GM18507 (cell line): ENCODE data around the gene RASSF7.

Experiments used
- DNase-seq: peaks from one replicate; pipeline ENCODE4 v3.0.0; 2011; ENCODE audit warnings: low read depth; ENCODE audit not compliant: insufficient read length; ENCODE audit errors: extremely low spot score
- FAIRE-seq: peaks from 2 replicates; lab custom pipeline; 2011; peaks lifted over from hg19 to GRCh38; lab: Jason Lieb, UNC

The RASSF7 gene

DNA sequence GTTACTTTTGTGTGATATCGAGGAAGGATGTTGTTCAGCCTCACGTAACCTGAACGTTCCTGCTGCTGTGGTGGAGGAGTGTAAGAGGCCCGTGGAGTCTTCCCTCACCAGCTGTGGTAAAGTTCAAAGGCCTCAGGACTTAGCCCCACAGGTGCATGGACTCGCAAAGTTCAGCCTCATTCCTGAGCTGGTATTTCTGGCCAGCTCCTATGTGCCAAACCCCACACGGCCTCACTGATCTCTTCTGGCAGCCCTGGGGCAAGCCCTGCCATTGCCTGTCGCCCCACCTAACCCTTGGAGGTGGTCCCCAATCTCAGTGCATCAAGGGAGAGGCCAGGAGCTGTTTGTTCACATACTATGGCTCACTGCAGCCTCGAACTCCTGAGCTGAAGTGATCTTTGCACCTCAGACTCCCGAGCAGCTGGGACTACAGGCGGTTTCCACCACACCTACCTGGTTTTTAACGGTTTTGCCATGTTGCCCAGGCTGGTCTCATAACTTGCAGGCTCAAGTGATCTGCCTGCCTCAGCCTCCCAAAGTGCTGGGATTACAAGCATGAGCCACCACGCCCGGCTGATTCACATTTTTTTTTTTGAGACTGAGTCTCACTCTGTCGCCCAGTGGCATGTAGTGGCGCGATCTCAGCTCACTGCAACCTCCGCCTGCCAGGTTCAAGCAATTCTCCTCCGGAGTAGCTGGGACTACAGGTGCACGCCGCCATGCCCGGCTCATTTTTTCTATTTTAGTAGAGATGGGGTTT lies 17.7 kb downstream of the RASSF7 start:
- no peak for FAIRE-seq
- no peak for DNase-seq

DNA sequence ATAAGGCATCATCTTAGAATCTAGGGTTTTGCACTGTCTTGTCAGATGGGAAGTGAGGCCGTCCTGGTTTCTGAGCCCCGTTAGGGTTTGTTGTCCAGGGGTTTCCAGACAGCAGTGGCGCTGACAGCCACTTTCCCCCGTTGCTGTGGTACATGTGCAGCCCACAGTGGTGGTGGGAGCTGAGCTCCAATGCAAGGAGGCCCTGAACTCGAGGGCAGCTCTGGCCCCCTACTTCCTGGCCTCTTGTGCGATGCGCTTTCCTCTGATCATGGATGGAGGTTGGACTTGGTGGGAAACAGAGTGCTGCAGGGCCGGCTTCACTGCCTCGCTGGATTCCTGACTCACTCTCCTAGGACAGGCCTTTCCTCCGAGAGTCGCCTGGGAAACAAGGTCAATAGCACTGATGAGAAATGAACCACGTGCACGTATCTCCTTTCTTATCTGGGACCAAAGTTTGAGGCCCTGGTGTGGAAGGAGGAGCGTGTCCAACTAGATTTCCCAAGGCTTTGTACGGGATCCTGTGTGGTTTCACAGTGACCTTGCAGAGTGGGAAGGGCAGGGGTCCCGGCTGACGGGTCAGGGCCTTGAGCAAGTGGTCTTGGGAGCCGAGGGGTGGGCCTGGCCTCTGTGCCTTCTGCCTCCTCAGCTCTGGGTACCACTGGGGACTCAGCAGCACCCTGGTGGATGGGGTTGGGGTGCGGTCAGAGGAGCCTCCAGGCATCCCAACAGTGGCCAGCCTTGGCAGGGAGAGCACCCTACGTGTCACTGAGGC lies 19.2 kb downstream of the RASSF7 start:
- no peak for FAIRE-seq

DNA sequence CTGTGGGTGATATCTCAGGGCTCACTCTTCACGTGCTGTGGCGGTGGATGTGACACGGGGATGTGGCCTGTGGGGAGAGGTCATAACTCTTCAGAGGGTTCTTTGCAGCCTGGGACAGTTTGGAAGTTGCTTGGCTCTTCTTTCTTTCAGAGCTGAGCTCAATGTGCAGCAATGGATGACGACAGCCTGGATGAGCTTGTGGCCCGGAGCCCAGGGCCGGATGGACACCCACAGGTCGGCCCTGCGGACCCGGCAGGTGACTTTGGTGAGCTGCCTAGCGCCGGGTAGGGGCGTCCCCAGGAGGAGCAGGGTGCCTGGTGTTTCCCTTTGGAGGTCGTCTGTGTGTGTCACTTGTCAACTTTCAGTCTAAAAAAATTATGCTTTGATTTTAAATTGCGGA lies 20.6 kb downstream of the RASSF7 start:
- no peak for DNase-seq
- FAIRE-seq = no peak

More for the DNA sequence above, 19.2 kb downstream of the RASSF7 start:
- no peak for DNase-seq

DNA sequence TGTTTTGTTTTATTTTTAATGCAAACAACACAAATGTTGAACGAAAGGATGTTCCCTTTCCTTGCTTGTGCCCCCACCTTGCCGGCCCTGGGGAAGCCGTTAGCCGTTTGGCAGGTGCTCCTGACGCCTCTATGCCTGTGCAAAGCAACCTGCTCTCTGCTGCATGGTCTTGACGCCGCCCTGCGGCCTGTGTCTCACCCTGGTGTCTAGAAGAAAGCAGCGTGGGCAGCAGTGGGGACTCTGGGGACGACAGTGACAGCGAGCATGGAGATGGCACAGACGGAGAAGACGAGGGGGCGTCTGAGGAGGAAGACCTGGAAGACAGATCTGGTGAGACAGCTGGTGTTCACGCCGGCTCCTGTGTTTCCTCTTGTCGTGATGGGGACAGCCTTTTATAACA lies 21.0 kb downstream of the RASSF7 start:
- DNase-seq (no peak), FAIRE-seq (no peak)

DNA sequence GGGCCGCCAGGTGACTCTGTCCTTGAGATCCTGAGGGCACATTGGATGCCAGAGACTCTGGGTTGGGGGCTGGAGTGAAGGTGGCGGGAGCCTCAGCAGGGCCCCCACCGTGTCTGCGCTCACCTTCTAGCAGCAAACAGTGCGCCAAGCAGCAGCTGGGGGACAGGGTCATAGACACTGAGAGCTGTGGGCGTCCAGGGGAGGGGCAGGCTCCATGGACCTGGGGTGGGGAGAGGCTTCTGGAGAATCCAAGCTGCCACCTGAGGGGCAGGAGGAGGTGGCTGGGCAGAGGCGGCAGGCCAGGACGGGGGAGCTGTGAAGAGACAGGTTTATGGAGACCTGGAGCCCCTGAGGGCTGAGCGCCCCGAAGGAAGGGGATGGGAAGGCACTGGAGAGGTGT lies 23.5 kb downstream of the RASSF7 start:
- DNase-seq (no peak), FAIRE-seq (no peak)

DNA sequence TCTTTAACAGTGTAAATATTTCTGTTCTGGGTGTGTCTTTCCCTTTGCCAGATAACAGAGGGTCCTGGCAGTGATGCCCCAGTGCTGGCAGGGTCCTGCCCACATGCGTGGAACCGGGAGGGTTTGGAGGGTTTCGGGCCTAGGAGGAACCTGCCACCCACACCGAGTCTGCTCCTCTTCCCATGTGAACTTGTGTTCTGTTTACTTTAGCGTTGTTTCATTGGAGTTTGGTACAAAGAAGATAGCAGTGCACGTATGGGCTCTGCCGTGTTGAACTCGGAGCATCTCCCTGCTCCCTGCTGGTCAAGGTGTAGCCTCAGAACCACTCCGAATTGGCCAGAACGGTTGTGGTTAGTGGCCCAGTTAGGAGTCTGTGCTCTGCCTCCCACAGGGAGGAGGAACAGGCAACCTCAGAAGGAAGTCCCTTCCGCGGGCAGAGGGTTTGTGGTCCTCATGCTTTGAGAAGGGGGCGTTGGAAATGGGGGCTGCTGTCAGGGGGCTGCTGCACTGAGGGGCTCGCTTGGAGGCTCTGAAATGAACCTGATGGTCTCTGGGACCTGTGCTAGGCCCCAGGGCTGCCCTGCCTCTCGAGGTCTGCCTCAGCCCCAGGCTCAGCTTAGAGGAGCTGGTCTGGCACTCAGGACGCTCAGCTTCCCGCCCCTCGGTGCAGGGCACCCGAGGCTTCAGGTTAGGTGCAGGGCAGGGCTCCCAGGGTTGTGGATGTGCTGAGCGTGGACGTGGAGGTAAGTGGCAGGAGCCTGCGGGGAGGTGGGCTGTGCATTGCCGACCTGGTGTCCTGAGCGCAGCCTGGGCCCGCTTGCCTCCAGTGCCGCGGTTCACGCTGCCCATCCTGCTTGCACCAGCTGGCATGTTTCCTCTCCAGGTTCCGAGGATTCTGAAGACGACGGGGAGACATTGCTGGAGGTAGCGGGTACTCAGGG lies 25.9 kb downstream of the RASSF7 start:
- FAIRE-seq = no peak
- no peak for DNase-seq

DNA sequence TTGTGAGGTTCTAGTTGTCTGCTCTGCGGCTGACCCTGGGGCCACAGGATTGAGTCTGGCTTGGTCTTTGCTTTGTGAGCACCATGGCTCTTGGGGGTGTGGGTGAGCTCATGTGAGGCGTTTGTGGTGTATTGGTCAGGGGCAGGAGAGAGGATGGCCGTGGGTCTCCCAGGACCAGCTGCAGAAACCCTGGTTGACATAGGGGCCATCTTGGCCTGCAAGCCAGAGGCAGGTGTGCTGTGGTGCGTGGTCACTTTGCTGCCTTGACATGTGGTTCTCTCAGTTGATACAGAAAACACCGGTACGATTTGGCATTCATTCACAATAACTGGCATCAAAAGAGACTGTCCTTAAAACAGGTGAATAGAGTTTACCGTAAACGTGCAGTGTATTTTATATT lies 26.8 kb downstream of the RASSF7 start:
- no peak for DNase-seq
- no peak for FAIRE-seq

DNA sequence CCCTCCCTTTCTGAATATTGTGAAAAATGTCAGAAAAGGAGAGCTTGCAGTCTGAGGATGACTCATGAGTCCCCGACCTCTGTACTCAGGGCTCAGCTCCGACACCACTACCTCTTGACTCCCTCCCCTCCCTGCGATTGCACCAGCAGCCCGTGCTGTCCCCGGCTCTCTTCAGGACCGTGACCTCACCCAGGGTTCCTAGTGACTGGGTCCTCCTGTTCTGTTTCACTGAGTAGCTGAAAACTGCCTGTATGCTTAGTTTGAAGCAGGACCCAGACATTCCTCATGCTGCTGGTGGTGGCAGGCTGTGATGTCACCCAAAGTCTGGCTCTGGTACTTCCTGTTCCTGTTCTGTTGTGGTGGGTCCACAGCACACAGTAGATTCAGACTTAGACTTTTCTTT lies 27.2 kb downstream of the RASSF7 start:
- FAIRE-seq = no peak
- DNase-seq = no peak

DNA sequence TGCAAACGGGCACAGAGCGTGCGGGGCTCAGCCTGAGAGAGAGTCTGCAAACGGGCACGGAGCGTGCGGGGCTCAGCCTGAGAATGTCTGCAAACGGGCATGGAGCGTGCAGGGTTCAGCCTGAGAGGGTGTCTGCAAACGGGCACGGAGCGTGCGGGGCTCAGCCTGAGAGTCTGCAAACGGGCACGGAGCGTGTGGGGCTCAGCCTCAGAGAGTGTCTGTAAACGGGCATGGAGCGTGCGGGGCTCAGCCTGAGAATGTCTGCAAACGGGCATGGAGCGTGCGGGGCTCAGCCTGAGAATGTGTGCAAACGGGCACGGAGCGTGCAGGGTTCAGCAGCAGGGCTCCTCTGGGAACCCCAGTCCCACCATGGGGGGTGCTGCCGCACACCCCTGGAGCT lies 29.0 kb downstream of the RASSF7 start:
- FAIRE-seq (no peak), DNase-seq (no peak)

DNA sequence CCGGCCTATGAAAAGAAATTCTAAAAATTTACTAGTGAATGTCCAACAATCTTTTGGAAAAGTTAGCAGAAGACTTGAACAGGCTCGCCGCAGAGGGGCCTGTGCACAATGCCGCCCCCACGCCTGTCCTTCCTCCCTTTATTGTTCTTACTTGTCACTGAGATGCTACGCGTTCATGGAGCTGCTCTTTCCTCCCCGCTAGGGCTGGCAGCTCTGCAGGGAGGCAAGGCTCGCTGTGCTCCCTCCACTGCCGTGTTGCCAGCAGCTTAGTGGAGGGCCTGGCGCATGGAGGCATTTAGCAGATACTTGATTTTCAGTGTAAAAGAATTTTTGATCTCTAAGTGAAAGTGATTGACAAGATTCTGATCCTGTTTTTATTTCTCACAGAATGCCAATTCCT lies 30.2 kb downstream of the RASSF7 start:
- FAIRE-seq (no peak), DNase-seq (no peak)

DNA sequence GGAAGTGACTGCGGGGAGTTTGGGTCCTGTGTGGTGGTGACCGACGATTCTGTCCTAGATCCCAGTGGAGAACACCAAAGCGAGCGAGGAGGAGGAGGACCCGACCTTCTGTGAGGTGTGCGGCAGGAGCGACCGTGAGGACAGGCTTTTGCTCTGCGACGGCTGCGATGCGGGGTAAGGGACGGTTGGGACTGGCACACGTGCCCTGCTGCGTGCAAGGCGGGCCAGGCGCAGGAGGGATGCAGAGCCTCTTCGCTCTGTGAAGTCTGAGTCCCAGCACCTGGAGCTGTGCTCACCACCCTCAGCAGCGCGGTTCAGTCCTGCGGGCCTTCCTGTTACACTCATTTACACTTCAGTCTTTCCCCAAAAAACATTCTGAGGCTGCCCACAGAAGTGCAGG lies 31.7 kb downstream of the RASSF7 start:
- FAIRE-seq (no peak), DNase-seq (no peak)

DNA sequence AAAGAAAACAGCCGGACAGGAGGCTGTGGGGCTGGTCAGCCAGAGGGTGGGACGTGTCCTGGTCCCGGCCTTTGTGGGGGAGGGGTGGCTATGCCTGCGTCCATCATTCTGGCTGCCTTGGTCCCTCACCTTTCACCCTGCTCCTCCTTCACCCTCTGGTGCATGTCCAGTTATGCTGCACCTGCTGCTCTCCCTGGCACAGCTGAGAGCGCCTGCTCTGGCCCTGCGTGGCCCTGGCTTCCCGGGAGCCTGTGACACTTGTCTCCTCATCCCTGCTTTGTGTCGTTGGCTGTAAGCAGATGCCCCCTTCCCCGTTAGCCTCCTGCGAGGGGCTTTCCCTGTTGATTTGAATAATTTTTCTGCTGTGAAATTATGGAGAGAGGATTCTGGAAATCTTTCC lies 32.1 kb downstream of the RASSF7 start:
- FAIRE-seq (no peak), DNase-seq (no peak)

DNA sequence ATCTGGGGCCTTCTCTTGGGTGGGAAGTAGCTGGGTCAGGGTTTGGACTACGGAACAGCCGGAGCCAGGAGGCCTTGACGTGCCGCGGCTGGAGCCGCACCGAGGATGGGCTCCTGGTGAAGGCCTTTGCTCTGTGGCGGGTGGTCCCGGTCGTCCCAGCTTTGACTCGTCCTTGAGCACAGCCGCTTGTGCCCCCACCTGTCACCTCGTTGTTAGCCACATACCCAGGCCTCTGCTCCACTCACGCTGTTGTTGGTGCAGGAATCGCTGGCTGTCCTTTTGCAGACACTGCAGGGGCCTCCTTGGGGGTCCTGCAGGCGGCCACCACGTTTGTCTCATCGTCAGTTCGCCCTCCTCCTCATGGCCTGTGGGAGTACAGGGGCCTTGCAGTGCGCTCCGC lies 32.6 kb downstream of the RASSF7 start:
- FAIRE-seq = no peak

DNA sequence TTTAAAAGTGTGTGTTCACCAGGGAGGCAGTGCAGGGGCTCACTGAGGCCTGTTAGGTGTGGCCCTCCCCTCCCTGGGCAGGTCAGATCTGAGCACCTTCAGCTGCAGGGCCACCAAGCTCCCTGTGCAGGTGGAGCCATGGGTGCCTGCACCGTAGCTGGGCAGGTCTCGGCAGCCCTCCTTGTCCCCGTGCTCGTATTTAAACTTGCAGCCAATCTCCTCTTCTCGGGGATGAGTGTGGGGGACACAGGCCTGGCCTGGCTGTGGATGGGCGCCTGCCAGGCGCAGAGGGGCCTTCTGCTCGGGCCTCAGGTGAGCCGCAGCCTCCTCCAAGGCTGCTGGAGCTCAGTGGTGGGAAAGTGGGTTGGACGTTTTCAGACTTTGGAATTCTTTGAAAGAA lies 34.6 kb downstream of the RASSF7 start:
- FAIRE-seq = no peak

More for the DNA sequence above, 32.6 kb downstream of the RASSF7 start:
- DNase-seq = no peak

DNA sequence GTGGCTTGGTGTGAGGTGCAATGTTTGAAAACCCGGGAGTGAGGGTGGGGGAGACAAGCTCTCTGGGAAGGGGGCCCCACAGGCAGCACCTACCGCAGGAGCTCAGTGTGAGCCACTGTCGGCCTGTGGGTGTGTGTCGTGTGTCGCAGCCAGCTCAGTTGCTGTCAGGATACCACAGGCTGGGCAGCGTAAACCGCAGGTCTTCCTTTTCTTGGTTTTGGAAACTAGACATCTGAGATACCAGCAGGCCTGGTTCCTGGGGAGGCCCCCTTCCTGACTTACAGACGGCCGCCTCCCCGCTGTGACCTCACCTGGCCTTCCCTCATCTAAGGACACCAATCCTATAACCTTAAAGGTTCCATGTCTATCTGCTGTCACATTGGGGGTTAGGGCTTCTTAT lies 35.6 kb downstream of the RASSF7 start:
- no peak for FAIRE-seq
- no peak for DNase-seq

More for the DNA sequence above, 34.6 kb downstream of the RASSF7 start:
- no peak for DNase-seq

DNA sequence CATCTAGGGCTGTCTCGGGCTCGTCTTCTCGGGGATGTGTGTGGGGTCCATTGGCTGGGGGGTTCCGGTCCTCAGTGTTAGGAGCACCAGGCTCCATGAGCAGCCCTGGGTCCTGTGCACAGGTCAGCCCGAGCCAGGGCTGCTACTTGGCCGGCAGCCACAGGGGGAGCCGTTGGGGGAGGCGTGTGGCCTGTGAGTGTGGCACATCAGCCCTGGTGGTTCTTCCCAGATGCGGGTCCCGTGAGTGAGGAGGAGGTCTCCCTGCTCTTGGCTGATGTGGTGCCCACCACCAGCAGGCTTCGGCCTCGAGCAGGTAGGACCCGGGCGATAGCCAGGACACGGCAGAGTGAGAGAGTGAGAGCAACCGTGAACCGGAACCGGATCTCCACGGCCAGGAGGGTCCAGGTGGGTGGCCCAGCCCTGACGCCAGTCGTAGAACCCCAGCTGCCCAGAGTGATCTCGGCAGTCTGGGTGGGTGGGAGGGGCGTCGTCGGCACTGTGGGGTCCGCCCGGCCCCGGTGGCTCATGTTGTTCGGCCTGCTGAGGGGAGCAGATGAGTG lies 36.5 kb downstream of the RASSF7 start:
- FAIRE-seq = no peak
- DNase-seq = no peak

DNA sequence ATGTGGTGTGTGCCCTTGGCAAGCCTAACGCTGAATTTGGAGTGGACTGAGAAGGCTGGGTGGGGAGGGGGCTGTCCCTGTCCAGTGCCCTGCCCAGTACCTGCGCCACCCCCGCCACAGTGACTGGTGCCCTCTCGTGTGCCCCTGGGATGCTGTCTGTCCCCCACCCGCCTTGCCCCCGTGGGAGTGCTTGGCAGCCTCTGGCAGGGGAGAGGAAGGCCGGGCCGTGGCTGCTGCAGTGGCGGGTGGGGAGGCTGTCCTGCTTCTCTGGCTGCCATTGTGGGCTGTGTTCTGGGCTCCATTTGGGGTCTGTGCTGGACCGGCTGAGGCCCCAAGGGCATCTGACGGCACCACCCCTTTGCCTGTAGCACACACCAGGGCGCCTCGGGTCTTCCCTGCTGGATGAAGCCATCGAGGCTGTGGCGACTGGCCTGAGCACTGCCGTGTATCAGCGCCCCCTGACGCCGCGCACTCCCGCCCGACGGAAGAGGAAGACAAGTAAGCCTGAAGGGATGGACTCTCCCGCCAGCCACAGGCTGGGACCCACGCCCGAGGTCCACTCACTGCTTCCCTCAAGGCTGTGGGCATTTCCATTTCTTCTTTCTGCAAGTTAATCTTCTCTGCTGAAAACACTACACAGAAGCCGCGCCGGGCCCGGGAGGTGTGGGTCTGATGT lies 37.4 kb downstream of the RASSF7 start:
- no peak for DNase-seq
- FAIRE-seq = no peak

DNA sequence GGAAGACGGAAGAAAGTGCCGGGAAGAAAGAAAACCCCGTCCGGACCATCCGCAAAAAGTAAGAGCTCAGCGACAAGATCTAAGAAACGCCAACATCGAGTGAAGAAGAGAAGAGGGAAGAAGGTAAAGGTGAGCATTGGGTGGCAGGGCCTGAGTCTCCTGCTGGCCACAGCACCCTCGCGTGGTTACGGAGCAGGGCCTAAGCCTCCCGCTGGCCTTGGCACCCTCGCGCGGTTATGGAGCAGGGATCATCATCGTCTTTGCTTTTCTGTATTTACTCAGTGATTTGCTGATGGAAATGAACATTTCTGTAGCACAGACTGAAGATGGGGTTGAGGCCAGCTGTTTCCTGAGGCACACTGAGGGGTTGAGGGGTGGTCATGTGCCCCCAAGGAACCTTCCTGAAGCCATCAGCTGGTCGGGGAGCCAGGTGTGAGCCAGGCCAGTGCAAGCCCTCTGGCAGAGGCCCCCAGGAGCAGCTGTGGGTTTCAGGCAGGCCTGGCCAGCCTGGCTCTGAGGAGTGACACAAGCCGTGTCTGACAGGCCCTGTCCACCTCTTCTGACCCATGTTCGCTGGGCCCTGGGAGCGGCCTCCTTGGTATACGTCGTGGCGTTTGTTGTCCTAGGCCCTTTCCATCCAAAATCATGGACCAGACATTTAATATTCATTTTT lies 40.9 kb downstream of the RASSF7 start:
- DNase-seq (no peak), FAIRE-seq (no peak)

DNA sequence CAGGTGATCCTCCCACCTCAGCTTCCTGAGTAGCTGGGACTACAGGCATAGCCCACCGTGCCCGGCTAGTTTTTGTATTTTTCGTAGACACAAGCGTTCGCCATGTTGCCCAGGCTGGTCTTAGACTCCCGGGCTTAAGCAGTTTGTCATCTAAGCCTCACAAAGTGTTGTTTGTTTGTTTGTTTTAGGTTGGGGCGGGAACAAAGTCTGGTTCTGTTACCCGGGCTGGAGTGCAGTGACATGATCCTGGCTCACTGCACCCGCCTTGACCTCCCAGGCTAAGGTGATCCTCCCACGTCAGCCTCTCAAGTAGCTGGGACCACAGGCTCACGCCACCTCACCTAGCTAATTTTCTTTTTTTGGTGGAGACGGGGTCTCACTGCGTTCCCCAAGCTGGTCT lies 42.4 kb downstream of the RASSF7 start:
- FAIRE-seq = no peak

More for the DNA sequence above, 42.4 kb downstream of the RASSF7 start:
- DNase-seq = no peak
